ENCODE measurements around the gene PIKFYVE. TPM values are rescaled to one million over a fixed set of nuclear protein-coding genes. Genes with fewer than 3 reads are reported as not detected.

The PIKFYVE gene
- total RNA-seq, 1 donor from 2014 or later, result 51.6 TPM

DNA sequence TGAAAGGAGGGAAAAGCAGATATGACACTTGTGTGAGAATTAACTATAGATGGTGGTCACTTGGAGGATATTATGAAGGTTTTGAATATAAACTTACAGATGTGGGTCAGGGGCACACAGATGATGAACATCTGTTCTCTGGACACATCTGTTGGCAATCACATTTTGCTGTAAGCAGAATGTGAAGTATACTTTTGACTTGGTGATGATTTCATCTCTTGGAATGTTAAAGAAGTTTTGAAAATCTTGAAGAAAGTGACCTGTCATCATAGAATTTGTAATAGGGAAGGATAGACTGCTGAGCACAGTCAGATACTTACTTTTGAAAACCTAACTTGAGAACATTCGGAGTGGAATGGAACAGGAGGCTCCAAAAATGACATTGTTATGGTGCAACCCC lies 40.2 kb downstream of the PIKFYVE start:
- no peak overlapping the region for H3K27ac Mint-ChIP-seq

DNA sequence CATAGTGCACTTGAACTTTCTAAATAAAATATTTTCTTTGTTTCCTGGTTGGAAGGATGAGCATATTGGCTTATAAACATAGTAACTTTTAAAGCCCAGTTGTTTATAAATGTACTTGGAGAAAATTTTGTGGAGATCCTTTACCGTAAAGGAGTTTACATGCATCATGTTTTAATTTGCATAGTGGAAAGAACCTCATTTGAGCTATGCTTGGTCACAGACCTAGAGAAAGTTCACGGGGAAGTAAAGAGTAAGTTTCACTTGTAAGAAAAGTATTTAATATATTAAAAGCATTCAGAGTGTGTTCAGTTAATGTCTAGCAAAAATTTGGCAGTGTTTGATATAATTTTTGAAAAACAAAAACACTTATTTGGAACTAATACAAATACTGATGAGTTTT lies 45.3 kb downstream of the PIKFYVE start:
- peaks cover 7% of the 10 kb centered on the region for H3K36me3 ChIP-seq
- no peak overlapping the region for H3K4me3 ChIP-seq
- H3K9ac ChIP-seq, result no peak overlapping the region
- H3K4me2 ChIP-seq, result no peak overlapping the region
- no peak overlapping the region for H3K27ac ChIP-seq
- no peaks in the 10 kb centered on the region for H3F3A ChIP-seq (ENCODE audit: low read depth)
- H4K20me1 ChIP-seq (ENCODE audit: low read depth), result no peaks in the 10 kb centered on the region
- Mint-ChIP-seq H3K27ac (no peak overlapping the region), H3K9me3 (no peaks in the 10 kb centered on the region), H3K36me3 (peaks cover 17% of the 10 kb centered on the region), H3K4me1 (no peaks in the 10 kb centered on the region), H3K27me3 (ENCODE audit: insufficient read depth, low read depth) (peaks cover 2% of the 10 kb centered on the region), H3K4me3 (no peak overlapping the region)
- H2AFZ ChIP-seq (replicated peaks), result no peak overlapping the region
- TF ChIP-seq, protein P1, sequence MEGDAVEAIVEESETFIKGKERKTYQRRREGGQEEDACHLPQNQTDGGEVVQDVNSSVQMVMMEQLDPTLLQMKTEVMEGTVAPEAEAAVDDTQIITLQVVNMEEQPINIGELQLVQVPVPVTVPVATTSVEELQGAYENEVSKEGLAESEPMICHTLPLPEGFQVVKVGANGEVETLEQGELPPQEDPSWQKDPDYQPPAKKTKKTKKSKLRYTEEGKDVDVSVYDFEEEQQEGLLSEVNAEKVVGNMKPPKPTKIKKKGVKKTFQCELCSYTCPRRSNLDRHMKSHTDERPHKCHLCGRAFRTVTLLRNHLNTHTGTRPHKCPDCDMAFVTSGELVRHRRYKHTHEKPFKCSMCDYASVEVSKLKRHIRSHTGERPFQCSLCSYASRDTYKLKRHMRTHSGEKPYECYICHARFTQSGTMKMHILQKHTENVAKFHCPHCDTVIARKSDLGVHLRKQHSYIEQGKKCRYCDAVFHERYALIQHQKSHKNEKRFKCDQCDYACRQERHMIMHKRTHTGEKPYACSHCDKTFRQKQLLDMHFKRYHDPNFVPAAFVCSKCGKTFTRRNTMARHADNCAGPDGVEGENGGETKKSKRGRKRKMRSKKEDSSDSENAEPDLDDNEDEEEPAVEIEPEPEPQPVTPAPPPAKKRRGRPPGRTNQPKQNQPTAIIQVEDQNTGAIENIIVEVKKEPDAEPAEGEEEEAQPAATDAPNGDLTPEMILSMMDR (IDR thresholded peaks at IDR 0.05), result no peak
- no peak for TF ChIP-seq EZH2phosphoT487 (IDR thresholded peaks at IDR 0.05)
- TF ChIP-seq EZH2 (IDR thresholded peaks at IDR 0.05), result no peak
- H3K9me3 ChIP-seq (ENCODE audit: low read depth), result no peaks in the 10 kb centered on the region
- H3K27me3 ChIP-seq, result no peaks in the 10 kb centered on the region
- H3K4me1 ChIP-seq, result no peaks in the 10 kb centered on the region
- no peaks in the 10 kb centered on the region for H3K79me2 ChIP-seq (ENCODE audit: low read depth)
- DNase-seq (ENCODE audit: low spot score), result no peak

More for the DNA sequence above, 40.2 kb downstream of the PIKFYVE start:
- H3K9me3 ChIP-seq (ENCODE audit: low read depth), result no peaks in the 10 kb centered on the region
- H3K36me3 Mint-ChIP-seq, result peaks cover 21% of the 10 kb centered on the region
- no peak overlapping the region for H2AFZ ChIP-seq (replicated peaks)
- TF ChIP-seq, protein P1 (IDR thresholded peaks at IDR 0.05), result no peak
- TF ChIP-seq EZH2phosphoT487 (IDR thresholded peaks at IDR 0.05) (no peak), EZH2 (IDR thresholded peaks at IDR 0.05) (no peak)
- no peaks in the 10 kb centered on the region for H3K27me3 ChIP-seq
- no peaks in the 10 kb centered on the region for H4K20me1 ChIP-seq (ENCODE audit: low read depth)
- no peaks in the 10 kb centered on the region for H3K4me1 ChIP-seq
- H3K9me3 Mint-ChIP-seq, result no peaks in the 10 kb centered on the region
- H3F3A ChIP-seq (ENCODE audit: low read depth), result no peaks in the 10 kb centered on the region
- no peak overlapping the region for H3K4me2 ChIP-seq
- H3K9ac ChIP-seq, result no peak overlapping the region
- no peaks in the 10 kb centered on the region for H3K79me2 ChIP-seq (ENCODE audit: low read depth)
- no peaks in the 10 kb centered on the region for H3K4me1 Mint-ChIP-seq
- no peak overlapping the region for H3K4me3 Mint-ChIP-seq
- no peak for DNase-seq (ENCODE audit: low spot score)
- peaks cover 41% of the 10 kb centered on the region for H3K36me3 ChIP-seq
- no peak overlapping the region for H3K27ac ChIP-seq
- no peaks in the 10 kb centered on the region for H3K27me3 Mint-ChIP-seq (ENCODE audit: insufficient read depth, low read depth)
- H3K4me3 ChIP-seq, result no peak overlapping the region

DNA sequence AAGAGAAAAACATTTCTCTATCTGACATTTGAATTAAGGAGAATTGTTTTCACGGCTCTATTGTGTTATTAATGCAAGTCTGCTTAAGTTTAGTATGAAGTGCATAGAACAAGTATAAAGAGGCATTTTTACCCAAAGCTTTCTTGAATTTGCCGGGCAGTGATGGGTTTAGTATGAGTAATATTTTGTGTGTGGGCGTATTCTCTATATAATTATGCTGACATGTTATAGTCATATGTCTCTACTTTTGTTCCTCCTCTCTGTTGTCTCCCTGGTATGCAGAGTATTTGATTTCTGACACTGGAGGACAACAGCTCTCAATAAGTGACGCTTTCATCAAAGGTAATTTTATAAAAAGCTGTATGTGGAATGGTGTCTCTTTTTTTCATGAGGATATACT lies 45.9 kb downstream of the PIKFYVE start:
- no peaks in the 10 kb centered on the region for H3K79me2 ChIP-seq (ENCODE audit: low read depth)
- no peaks in the 10 kb centered on the region for H4K20me1 ChIP-seq (ENCODE audit: low read depth)
- Mint-ChIP-seq H3K36me3 (peaks cover 20% of the 10 kb centered on the region), H3K9me3 (no peaks in the 10 kb centered on the region), H3K27ac (no peak overlapping the region), H3K4me1 (no peaks in the 10 kb centered on the region), H3K27me3 (ENCODE audit: insufficient read depth, low read depth) (peaks cover 2% of the 10 kb centered on the region), H3K4me3 (no peak overlapping the region)
- H3K4me2 ChIP-seq, result no peak overlapping the region
- no peak overlapping the region for H2AFZ ChIP-seq (replicated peaks)
- no peak overlapping the region for H3K9ac ChIP-seq
- no peaks in the 10 kb centered on the region for H3K9me3 ChIP-seq (ENCODE audit: low read depth)
- TF ChIP-seq EZH2phosphoT487 (IDR thresholded peaks at IDR 0.05) (no peak), EZH2 (IDR thresholded peaks at IDR 0.05) (no peak)
- TF ChIP-seq, protein P1 (IDR thresholded peaks at IDR 0.05), result no peak
- peaks cover 7% of the 10 kb centered on the region for H3K36me3 ChIP-seq
- no peak overlapping the region for H3K27ac ChIP-seq
- no peaks in the 10 kb centered on the region for H3K27me3 ChIP-seq
- H3F3A ChIP-seq (ENCODE audit: low read depth), result no peaks in the 10 kb centered on the region
- H3K4me3 ChIP-seq, result no peak overlapping the region
- no peaks in the 10 kb centered on the region for H3K4me1 ChIP-seq
- no peak for DNase-seq (ENCODE audit: low spot score)
